Erythroblast (primary cell): ENCODE measurements around the gene MOB1B.

Source experiments
- GATA1 ChIP-seq: IDR thresholded peaks from 2 replicates; pipeline ENCODE4 v1.6.1; 2011; ENCODE audit warnings: low read depth, mild to moderate bottlenecking, control low read depth, low read length, moderate library complexity
- POLR2A ChIP-seq: IDR thresholded peaks from 2 replicates; pipeline ENCODE4 v1.6.1; 2011; ENCODE audit warnings: mild to moderate bottlenecking, low read length

GRCh38 chr4:70908993-70909556 is 6.9 kb downstream of the MOB1B start:
- TF ChIP-seq POLR2A: no peak
- TF ChIP-seq GATA1: no peak
